H1 (cell line): Measurements from ENCODE around the gene IGFALS. TPM values are rescaled to one million over a fixed set of nuclear protein-coding genes. Genes with fewer than 3 reads are reported as not detected.

Experiments used
- CBX5 ChIP-seq: fragments of 300-800, 300-1000 bp; sonication (generic); IDR thresholded peaks from 2 replicates; pipeline ENCODE4 v1.7.1; 2016; ENCODE audit warnings: antibody characterized with exemption, low read length, low read depth
- EZH2 ChIP-seq: fragments of 200-600 bp; sonication (generic); IDR thresholded peaks from 2 replicates; pipeline ENCODE4 v1.7.1; 2012; ENCODE audit warnings: low read depth, mild to moderate bottlenecking, moderate library complexity, low read length, inconsistent platforms; ENCODE audit not compliant: severe bottlenecking
- GTF2F1 ChIP-seq: IDR thresholded peaks from 2 replicates; pipeline ENCODE4 v1.6.1; 2012; ENCODE audit warnings: low read depth, low read length, improper control_type of control experiment, borderline replicate concordance
- POLR2A ChIP-seq, 2 experiments: IDR thresholded peaks; 1 replicate in 1 of 2; 2 replicates in 1 of 2; pipeline ENCODE4 v1.6.1; 2011; ENCODE audit warnings: low read depth in 2 of 2, low read length in 2 of 2, mild to moderate bottlenecking in 2 of 2; ENCODE audit errors: control extremely low read depth in 1 of 2
- POLR2AphosphoS5 ChIP-seq: IDR thresholded peaks from 2 replicates; pipeline ENCODE4 v1.6.1; 2011; ENCODE audit warnings: low read depth, low read length
- SIN3A ChIP-seq, 2 experiments: IDR thresholded peaks in 1 of 2; conservative IDR thresholded peaks in 1 of 2; 2 replicates each; pipeline ENCODE4 v1.6.1; 2011 to 2012; ENCODE audit warnings: low read length in 2 of 2, improper control_type of control experiment in 1 of 2, low read depth in 1 of 2, mild to moderate bottlenecking in 1 of 2
- polyA plus RNA-seq, 7 experiments: library from polyadenylated mRNA; depleted of rRNA in 3 of 7; stranded (reverse) in 5 of 7; unstranded in 2 of 7; fragments of >200 nt in 5 of 7; fragments of 200-250 nt in 2 of 7; gene quantifications; 1 replicate in 5 of 7; 2 replicates in 1 of 7; 4 replicates in 1 of 7; pipeline versions ENCODE4 v1.2.1 to v1.2.3, GENCODE V29; 2011 to 2013; ENCODE audit warnings: missing spikeins in 2 of 7, mixed read lengths in 2 of 7
- total RNA-seq: library from RNA; stranded (reverse); fragmentation: NEBNext Ultra II Directional; extraction: Animal tissue kit (Norgen Biotek cat#: 25700); gene quantifications from 2 replicates; pipeline ENCODE4 v1.2.1, GENCODE V29; 2021
- TF ChIP-seq, protein P1 (sequence below): fragments of 300-600 bp; sonication (generic); IDR thresholded peaks from 2 replicates; pipeline ENCODE4 v1.7.1; 2012; ENCODE audit warnings: low read length, moderate library complexity, mild to moderate bottlenecking, inconsistent platforms; ENCODE audit not compliant: insufficient replicate concordance

Gene IGFALS
- total and polyA plus RNA-seq, 2 of the 8 experiments (the other 6 are each of a cell fraction or from before 2014, with no cell fraction given), result not detected

DNA sequence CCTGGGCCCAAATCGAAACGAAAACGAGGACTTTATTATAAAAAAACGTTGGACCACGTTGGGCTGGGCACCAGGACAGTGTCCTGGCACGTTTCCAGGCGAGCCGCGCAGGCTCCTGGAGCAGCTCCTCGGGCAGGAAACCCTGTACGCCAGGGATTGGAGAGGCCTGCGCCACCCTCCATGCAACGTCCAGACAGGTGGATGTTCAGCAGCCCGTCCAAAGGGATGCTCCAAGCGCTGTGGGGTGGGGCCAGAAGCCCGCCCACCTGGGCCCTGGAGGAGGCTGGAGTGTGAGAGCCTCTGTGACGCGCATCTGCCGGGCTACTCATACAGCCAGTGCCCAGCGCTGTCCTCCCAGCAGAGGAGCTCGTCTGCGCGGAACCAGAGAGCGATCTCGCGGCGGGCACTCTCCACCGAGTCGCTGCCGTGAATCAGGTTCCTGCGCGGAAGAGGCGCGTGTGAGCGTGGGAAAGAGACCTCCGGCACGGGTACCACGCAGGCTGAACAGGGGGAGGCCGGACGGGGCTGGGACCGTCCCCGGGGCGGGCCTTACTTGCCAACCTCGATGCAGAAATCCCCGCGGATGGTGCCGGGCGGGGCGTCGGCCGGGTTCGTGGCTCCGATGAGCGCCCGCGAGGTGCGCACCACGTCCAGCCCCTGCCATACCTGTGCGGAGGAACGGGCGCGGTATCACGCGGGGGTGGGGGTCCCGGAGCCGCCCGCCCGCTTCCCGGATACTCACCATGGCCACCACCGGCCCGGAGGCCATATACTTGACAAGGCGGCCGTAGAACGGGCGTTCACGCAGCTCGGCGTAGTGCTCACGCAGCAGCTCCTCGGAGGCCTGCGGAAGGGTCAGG, 22.9 kb downstream of the IGFALS start (continued):
- peak; percentile 81 for TF ChIP-seq POLR2AphosphoS5
- no peak for TF ChIP-seq GTF2F1
- peak in 1 of 2 experiments; percentile 65; a peak in 2 of 3 replicates for TF ChIP-seq POLR2A (IDR thresholded peaks at IDR 0.05; ENCODE audit: control extremely low read depth in 1 of 2, low read depth in 2 of 2, low read length in 2 of 2)
- TF ChIP-seq CBX5, result no peak
- no peak for TF ChIP-seq EZH2
- TF ChIP-seq, protein P1, sequence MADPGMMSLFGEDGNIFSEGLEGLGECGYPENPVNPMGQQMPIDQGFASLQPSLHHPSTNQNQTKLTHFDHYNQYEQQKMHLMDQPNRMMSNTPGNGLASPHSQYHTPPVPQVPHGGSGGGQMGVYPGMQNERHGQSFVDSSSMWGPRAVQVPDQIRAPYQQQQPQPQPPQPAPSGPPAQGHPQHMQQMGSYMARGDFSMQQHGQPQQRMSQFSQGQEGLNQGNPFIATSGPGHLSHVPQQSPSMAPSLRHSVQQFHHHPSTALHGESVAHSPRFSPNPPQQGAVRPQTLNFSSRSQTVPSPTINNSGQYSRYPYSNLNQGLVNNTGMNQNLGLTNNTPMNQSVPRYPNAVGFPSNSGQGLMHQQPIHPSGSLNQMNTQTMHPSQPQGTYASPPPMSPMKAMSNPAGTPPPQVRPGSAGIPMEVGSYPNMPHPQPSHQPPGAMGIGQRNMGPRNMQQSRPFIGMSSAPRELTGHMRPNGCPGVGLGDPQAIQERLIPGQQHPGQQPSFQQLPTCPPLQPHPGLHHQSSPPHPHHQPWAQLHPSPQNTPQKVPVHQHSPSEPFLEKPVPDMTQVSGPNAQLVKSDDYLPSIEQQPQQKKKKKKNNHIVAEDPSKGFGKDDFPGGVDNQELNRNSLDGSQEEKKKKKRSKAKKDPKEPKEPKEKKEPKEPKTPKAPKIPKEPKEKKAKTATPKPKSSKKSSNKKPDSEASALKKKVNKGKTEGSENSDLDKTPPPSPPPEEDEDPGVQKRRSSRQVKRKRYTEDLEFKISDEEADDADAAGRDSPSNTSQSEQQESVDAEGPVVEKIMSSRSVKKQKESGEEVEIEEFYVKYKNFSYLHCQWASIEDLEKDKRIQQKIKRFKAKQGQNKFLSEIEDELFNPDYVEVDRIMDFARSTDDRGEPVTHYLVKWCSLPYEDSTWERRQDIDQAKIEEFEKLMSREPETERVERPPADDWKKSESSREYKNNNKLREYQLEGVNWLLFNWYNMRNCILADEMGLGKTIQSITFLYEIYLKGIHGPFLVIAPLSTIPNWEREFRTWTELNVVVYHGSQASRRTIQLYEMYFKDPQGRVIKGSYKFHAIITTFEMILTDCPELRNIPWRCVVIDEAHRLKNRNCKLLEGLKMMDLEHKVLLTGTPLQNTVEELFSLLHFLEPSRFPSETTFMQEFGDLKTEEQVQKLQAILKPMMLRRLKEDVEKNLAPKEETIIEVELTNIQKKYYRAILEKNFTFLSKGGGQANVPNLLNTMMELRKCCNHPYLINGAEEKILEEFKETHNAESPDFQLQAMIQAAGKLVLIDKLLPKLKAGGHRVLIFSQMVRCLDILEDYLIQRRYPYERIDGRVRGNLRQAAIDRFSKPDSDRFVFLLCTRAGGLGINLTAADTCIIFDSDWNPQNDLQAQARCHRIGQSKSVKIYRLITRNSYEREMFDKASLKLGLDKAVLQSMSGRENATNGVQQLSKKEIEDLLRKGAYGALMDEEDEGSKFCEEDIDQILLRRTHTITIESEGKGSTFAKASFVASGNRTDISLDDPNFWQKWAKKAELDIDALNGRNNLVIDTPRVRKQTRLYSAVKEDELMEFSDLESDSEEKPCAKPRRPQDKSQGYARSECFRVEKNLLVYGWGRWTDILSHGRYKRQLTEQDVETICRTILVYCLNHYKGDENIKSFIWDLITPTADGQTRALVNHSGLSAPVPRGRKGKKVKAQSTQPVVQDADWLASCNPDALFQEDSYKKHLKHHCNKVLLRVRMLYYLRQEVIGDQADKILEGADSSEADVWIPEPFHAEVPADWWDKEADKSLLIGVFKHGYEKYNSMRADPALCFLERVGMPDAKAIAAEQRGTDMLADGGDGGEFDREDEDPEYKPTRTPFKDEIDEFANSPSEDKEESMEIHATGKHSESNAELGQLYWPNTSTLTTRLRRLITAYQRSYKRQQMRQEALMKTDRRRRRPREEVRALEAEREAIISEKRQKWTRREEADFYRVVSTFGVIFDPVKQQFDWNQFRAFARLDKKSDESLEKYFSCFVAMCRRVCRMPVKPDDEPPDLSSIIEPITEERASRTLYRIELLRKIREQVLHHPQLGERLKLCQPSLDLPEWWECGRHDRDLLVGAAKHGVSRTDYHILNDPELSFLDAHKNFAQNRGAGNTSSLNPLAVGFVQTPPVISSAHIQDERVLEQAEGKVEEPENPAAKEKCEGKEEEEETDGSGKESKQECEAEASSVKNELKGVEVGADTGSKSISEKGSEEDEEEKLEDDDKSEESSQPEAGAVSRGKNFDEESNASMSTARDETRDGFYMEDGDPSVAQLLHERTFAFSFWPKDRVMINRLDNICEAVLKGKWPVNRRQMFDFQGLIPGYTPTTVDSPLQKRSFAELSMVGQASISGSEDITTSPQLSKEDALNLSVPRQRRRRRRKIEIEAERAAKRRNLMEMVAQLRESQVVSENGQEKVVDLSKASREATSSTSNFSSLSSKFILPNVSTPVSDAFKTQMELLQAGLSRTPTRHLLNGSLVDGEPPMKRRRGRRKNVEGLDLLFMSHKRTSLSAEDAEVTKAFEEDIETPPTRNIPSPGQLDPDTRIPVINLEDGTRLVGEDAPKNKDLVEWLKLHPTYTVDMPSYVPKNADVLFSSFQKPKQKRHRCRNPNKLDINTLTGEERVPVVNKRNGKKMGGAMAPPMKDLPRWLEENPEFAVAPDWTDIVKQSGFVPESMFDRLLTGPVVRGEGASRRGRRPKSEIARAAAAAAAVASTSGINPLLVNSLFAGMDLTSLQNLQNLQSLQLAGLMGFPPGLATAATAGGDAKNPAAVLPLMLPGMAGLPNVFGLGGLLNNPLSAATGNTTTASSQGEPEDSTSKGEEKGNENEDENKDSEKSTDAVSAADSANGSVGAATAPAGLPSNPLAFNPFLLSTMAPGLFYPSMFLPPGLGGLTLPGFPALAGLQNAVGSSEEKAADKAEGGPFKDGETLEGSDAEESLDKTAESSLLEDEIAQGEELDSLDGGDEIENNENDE, result no peak
- 0 out of 4 replicates have a peak, but pooled peaks of 1 of the 2 experiments have one; percentile 11 for TF ChIP-seq SIN3A (conservative IDR thresholded peaks at IDR 0.05 in 1 of 2, IDR thresholded peaks at IDR 0.05 in 1 of 2; ENCODE audit: low read depth in 1 of 2, low read length in 2 of 2)
- TF ChIP-seq, all 59 proteins: peak for 6
